ENCODE results near the gene CCR5AS.

The CCR5AS gene

DNA sequence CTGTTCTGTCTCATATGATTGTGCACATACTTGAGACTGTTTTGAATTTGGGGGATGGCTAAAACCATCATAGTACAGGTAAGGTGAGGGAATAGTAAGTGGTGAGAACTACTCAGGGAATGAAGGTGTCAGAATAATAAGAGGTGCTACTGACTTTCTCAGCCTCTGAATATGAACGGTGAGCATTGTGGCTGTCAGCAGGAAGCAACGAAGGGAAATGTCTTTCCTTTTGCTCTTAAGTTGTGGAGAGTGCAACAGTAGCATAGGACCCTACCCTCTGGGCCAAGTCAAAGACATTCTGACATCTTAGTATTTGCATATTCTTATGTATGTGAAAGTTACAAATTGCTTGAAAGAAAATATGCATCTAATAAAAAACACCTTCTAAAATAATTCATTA, 31.1 kb downstream of the CCR5AS start:
- Mint-ChIP-seq H3K27me3 (ENCODE audit: insufficient read depth, low read depth) (peaks cover 6% of the 10 kb centered on the region), H3K4me1 (no peaks in the 10 kb centered on the region), H3K36me3 (no peaks in the 10 kb centered on the region), H3K9me3 (no peaks in the 10 kb centered on the region), H3K4me3 (no peak overlapping the region), H3K27ac (no peak overlapping the region)
- H3K27ac ChIP-seq, result no peak overlapping the region
- H3K27me3 ChIP-seq, result no peaks in the 10 kb centered on the region
- DNase-seq (ENCODE audit: low spot score), result no peak
- no peaks in the 10 kb centered on the region for H3F3A ChIP-seq (ENCODE audit: low read depth)
- no peaks in the 10 kb centered on the region for H3K36me3 ChIP-seq
- no peak overlapping the region for H3K9ac ChIP-seq
- H2AFZ ChIP-seq (replicated peaks), result no peak overlapping the region
- no peak overlapping the region for H3K4me2 ChIP-seq
- TF ChIP-seq EZH2 (IDR thresholded peaks at IDR 0.05) (no peak), EZH2phosphoT487 (IDR thresholded peaks at IDR 0.05) (no peak)
- TF ChIP-seq, protein P1, sequence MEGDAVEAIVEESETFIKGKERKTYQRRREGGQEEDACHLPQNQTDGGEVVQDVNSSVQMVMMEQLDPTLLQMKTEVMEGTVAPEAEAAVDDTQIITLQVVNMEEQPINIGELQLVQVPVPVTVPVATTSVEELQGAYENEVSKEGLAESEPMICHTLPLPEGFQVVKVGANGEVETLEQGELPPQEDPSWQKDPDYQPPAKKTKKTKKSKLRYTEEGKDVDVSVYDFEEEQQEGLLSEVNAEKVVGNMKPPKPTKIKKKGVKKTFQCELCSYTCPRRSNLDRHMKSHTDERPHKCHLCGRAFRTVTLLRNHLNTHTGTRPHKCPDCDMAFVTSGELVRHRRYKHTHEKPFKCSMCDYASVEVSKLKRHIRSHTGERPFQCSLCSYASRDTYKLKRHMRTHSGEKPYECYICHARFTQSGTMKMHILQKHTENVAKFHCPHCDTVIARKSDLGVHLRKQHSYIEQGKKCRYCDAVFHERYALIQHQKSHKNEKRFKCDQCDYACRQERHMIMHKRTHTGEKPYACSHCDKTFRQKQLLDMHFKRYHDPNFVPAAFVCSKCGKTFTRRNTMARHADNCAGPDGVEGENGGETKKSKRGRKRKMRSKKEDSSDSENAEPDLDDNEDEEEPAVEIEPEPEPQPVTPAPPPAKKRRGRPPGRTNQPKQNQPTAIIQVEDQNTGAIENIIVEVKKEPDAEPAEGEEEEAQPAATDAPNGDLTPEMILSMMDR (IDR thresholded peaks at IDR 0.05), result no peak
- no peaks in the 10 kb centered on the region for H3K79me2 ChIP-seq (ENCODE audit: low read depth)
- no peak overlapping the region for H3K4me3 ChIP-seq
- no peaks in the 10 kb centered on the region for H4K20me1 ChIP-seq (ENCODE audit: low read depth)
- no peaks in the 10 kb centered on the region for H3K9me3 ChIP-seq (ENCODE audit: low read depth)
- no peaks in the 10 kb centered on the region for H3K4me1 ChIP-seq

DNA sequence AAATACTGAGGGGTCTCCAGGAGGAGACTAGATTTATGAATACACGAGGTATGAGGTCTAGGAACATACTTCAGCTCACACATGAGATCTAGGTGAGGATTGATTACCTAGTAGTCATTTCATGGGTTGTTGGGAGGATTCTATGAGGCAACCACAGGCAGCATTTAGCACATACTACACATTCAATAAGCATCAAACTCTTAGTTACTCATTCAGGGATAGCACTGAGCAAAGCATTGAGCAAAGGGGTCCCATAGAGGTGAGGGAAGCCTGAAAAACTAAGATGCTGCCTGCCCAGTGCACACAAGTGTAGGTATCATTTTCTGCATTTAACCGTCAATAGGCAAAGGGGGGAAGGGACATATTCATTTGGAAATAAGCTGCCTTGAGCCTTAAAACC, 31.6 kb downstream of the CCR5AS start:
- Histone ChIP-seq H3K4me1 (no peaks in the 10 kb centered on the region), H3K4me2 (no peak overlapping the region), H3K36me3 (no peaks in the 10 kb centered on the region), H3K27me3 (no peaks in the 10 kb centered on the region), H3F3A (ENCODE audit: low read depth) (no peaks in the 10 kb centered on the region), H3K27ac (no peak overlapping the region), H3K4me3 (no peak overlapping the region), H3K9me3 (ENCODE audit: low read depth) (no peaks in the 10 kb centered on the region), H4K20me1 (ENCODE audit: low read depth) (no peaks in the 10 kb centered on the region), H3K79me2 (ENCODE audit: low read depth) (no peaks in the 10 kb centered on the region), H3K9ac (no peak overlapping the region), H2AFZ (replicated peaks) (no peak overlapping the region)
- DNase-seq (ENCODE audit: low spot score), result no peak
- no peak for TF ChIP-seq EZH2 (IDR thresholded peaks at IDR 0.05)
- no peak for TF ChIP-seq EZH2phosphoT487 (IDR thresholded peaks at IDR 0.05)
- TF ChIP-seq, protein P1 (IDR thresholded peaks at IDR 0.05), result no peak
- H3K4me1 Mint-ChIP-seq, result no peaks in the 10 kb centered on the region
- H3K27me3 Mint-ChIP-seq (ENCODE audit: insufficient read depth, low read depth), result peaks cover 6% of the 10 kb centered on the region
- no peak overlapping the region for H3K4me3 Mint-ChIP-seq
- no peak overlapping the region for H3K27ac Mint-ChIP-seq
- no peaks in the 10 kb centered on the region for H3K9me3 Mint-ChIP-seq
- H3K36me3 Mint-ChIP-seq, result no peaks in the 10 kb centered on the region

DNA sequence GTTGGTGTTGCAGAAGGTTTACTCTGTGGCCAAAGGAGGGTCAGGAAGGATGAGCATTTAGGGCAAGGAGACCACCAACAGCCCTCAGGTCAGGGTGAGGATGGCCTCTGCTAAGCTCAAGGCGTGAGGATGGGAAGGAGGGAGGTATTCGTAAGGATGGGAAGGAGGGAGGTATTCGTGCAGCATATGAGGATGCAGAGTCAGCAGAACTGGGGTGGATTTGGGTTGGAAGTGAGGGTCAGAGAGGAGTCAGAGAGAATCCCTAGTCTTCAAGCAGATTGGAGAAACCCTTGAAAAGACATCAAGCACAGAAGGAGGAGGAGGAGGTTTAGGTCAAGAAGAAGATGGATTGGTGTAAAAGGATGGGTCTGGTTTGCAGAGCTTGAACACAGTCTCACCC, 32.1 kb downstream of the CCR5AS start:
- Histone ChIP-seq H3K9me3 (ENCODE audit: low read depth) (no peaks in the 10 kb centered on the region), H3K27ac (no peak overlapping the region), H3K9ac (no peak overlapping the region), H3K36me3 (no peaks in the 10 kb centered on the region), H3K4me2 (no peak overlapping the region), H3K27me3 (no peaks in the 10 kb centered on the region), H3K79me2 (ENCODE audit: low read depth) (no peaks in the 10 kb centered on the region), H4K20me1 (ENCODE audit: low read depth) (no peaks in the 10 kb centered on the region), H3K4me1 (no peaks in the 10 kb centered on the region), H3K4me3 (no peak overlapping the region), H3F3A (ENCODE audit: low read depth) (no peaks in the 10 kb centered on the region), H2AFZ (replicated peaks) (no peak overlapping the region)
- Mint-ChIP-seq H3K27me3 (ENCODE audit: insufficient read depth, low read depth) (peaks cover 6% of the 10 kb centered on the region), H3K27ac (no peak overlapping the region), H3K4me3 (no peak overlapping the region), H3K4me1 (no peaks in the 10 kb centered on the region), H3K36me3 (no peaks in the 10 kb centered on the region), H3K9me3 (no peaks in the 10 kb centered on the region)
- DNase-seq (ENCODE audit: low spot score), result no peak
- TF ChIP-seq, protein P1 (IDR thresholded peaks at IDR 0.05), result no peak
- TF ChIP-seq EZH2phosphoT487 (IDR thresholded peaks at IDR 0.05), result no peak
- no peak for TF ChIP-seq EZH2 (IDR thresholded peaks at IDR 0.05)

Measured in neural progenitor cell (in vitro differentiated cells).